Uterus (tissue), 4 donors: ENCODE results near the gene KDM4C. TPM values are rescaled to one million over a fixed set of nuclear protein-coding genes. Genes with fewer than 3 reads are reported as not detected.

Experiments
- DNase-seq, 2 donors: peaks; one replicate each; pipeline ENCODE4 v3.0.0-alpha.2; 2019 to 2020
- H3K27ac ChIP-seq, 2 donors: fragments of 200-600 bp; sonication (generic); 1 replicate in 1 of 2; 2 replicates in 1 of 2; pipeline ENCODE4 v1.5.1; 2016 to 2018
- H3K27me3 ChIP-seq, 2 donors: fragments of 200-600 bp; sonication (generic); one replicate each; pipeline ENCODE4 v1.5.1; 2018 to 2019; ENCODE audit warnings: control low read depth in 1 of 2
- H3K36me3 ChIP-seq, 2 donors: fragments of 200-600 bp; sonication (generic); one replicate each; pipeline ENCODE4 v1.5.1; 2019; ENCODE audit warnings: control low read depth in 1 of 2
- H3K4me1 ChIP-seq, 2 donors: fragments of 200-600 bp; sonication (generic); one replicate each; pipeline ENCODE4 v1.5.1; 2018 to 2019; ENCODE audit warnings: control low read depth in 1 of 2
- H3K4me3 ChIP-seq, 2 donors: fragments of 200-600 bp; sonication (generic); 1 replicate in 1 of 2; 2 replicates in 1 of 2; pipeline ENCODE4 v1.5.1; 2018 to 2019; ENCODE audit warnings: mild to moderate bottlenecking in 1 of 2
- H3K9me3 ChIP-seq, 2 donors: fragments of 200-600 bp; sonication (generic); one replicate each; pipeline ENCODE4 v1.5.1; 2019; ENCODE audit warnings: control low read depth in 1 of 2
- POLR2A ChIP-seq, 2 donors: fragments of 450-650 bp; IDR thresholded peaks; one replicate each; pipeline ENCODE4 v1.6.1; 2016; ENCODE audit warnings: antibody characterized with exemption in 2 of 2, mild to moderate bottlenecking in 1 of 2, moderate library complexity in 1 of 2
- intact Hi-C: fragments of 100-400 bp; cut with DNase I; formaldehyde crosslinking; loops from one replicate; pipeline ENCODE4 v1.15.1; 2023; ENCODE audit warnings: low total_unique reads
- total RNA-seq, 4 donors: library from RNA; depleted of rRNA in 3 of 4; stranded (reverse); fragments of >200 nt in 3 of 4; gene quantifications; one replicate each; pipeline versions ENCODE4 v1.1.0 to v1.2.4, GENCODE V29; 2014 to 2023
- TF ChIP-seq, protein P1 (sequence below), 4 experiments: fragments of 200-600 bp in 2 of 4; fragments of 450-650 bp in 2 of 4; sonication (generic) in 2 of 4; IDR thresholded peaks; one replicate each; pipeline ENCODE4 v1.5.1; 2016 to 2019; ENCODE audit warnings: antibody characterized with exemption in 4 of 4, mild to moderate bottlenecking in 2 of 4, moderate library complexity in 1 of 4
- donor health status: DM: yes; HTN: yes; CAD: no.

Gene KDM4C
- total RNA-seq, 4 donors from 2014 or later, result 29.1 to 61.4 (median 45.5) TPM

DNA sequence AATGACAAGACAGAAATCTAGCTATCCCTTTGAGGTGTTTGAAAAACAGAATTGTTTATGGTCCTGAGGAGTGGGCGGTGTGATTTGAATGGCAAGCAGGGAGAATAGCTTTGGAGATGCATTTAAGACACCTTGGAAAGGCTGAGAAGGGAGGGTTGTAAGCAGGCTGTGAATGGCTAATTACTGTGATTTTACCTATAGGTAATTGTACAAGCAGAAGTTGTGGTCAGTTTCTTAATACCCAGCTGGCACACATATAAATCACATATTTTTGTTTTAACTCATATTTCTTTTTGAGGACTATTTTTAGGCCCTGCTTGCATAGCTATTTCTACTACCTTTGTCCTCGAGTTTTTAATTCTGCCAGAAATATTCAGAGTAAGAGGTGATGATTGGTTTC, 248.6 kb downstream of the KDM4C start:
- Histone ChIP-seq H3K4me3 (no peak overlapping the region), H3K27me3 (no peaks in the 10 kb centered on the region), H3K27ac (no peak overlapping the region), H3K4me1 (no peaks in the 10 kb centered on the region), H3K36me3 (peaks cover 0 to 3% of the 10 kb centered on the region in 2 donors), H3K9me3 (no peaks in the 10 kb centered on the region)
- intact Hi-C loops, result no loop called here
- TF ChIP-seq, protein P1, sequence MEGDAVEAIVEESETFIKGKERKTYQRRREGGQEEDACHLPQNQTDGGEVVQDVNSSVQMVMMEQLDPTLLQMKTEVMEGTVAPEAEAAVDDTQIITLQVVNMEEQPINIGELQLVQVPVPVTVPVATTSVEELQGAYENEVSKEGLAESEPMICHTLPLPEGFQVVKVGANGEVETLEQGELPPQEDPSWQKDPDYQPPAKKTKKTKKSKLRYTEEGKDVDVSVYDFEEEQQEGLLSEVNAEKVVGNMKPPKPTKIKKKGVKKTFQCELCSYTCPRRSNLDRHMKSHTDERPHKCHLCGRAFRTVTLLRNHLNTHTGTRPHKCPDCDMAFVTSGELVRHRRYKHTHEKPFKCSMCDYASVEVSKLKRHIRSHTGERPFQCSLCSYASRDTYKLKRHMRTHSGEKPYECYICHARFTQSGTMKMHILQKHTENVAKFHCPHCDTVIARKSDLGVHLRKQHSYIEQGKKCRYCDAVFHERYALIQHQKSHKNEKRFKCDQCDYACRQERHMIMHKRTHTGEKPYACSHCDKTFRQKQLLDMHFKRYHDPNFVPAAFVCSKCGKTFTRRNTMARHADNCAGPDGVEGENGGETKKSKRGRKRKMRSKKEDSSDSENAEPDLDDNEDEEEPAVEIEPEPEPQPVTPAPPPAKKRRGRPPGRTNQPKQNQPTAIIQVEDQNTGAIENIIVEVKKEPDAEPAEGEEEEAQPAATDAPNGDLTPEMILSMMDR (IDR thresholded peaks at IDR 0.05), result no peak
- TF ChIP-seq POLR2A (IDR thresholded peaks at IDR 0.05), result no peak
- no peak for DNase-seq

DNA sequence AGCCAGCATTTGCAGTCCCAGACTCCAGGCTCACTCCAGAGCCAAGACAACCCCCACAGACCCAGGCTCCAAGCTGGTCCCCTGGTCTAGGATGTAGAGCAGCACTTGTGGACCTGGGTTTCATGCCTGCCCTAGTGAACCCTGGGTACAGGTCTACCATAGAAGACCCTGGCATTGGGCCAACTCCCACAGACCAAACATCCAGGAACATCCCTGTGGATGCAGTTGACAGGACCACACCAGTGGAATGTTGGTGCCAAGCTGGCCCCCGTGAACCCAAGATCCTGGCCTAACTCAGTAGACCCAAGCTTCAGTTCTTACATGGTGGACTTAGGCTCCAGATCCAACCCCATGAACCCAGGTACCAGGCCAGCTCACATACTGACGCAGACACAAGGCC, 250.6 kb downstream of the KDM4C start:
- no peak for DNase-seq

DNA sequence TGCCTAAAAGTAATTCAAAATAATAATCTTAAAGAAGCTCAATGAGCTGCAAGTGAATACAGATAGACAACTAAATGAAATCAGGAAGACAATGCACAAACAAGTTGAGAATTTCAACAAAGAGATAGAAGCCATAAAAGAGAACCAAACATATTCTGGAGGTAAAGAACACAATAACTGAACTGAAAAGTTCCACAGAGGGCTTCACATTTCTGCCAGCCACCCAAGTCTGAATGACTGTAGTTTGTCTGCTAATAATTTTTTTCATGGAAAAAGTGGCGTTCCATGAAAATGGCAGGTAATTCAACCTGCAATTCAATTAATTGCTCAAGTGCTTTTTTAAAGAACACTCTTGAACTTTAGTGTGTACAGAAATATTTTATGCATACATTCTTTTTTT, 251.3 kb downstream of the KDM4C start:
- Histone ChIP-seq H3K27me3 (no peaks in the 10 kb centered on the region), H3K4me3 (no peak overlapping the region), H3K27ac (no peak overlapping the region), H3K9me3 (no peaks in the 10 kb centered on the region), H3K36me3 (peaks cover 0 to 3% of the 10 kb centered on the region in 2 donors), H3K4me1 (no peaks in the 10 kb centered on the region)
- DNase-seq, result no peak
- no peak for TF ChIP-seq POLR2A (IDR thresholded peaks at IDR 0.05)
- TF ChIP-seq, protein P1 (IDR thresholded peaks at IDR 0.05), result no peak
- intact Hi-C loops, result no loop called here

More for the DNA sequence above, 250.6 kb downstream of the KDM4C start:
- Histone ChIP-seq H3K27ac (no peak overlapping the region), H3K36me3 (peaks cover 0 to 3% of the 10 kb centered on the region in 2 donors), H3K4me1 (no peaks in the 10 kb centered on the region), H3K9me3 (no peaks in the 10 kb centered on the region), H3K27me3 (no peaks in the 10 kb centered on the region), H3K4me3 (no peak overlapping the region)
- TF ChIP-seq, protein P1 (IDR thresholded peaks at IDR 0.05), result no peak
- no peak for TF ChIP-seq POLR2A (IDR thresholded peaks at IDR 0.05)
- intact Hi-C loops, result no loop called here

DNA sequence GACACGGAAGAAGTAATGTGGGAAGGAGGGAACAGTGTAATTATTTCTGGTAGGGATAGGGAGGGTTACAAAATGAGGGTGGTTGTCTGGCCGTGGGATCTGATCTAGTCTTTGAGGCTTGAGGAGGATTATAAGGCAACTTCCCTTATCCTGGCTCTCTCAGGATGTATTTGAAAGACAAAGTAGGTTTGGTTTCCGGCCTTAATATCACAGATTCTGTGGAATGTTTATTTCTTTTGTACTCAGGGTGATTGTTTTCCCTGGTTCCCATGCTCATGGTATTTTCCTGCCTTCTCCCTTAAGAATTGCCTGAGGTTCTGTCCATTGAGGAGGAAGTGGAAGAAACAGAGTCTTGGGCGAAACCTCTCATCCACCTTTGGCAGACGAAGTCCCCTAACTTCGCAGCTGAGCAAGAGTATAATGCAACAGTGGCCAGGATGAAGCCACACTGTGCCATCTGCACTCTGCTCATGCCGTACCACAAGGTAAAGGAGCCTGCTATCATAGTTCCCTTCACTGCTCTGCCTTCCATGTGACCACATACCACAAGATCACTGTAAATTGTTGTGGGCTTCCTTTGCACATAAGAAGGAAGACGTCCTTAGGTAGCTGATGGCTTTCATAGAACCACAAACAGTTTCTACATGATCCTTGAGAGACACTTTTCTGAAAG, 253.8 kb downstream of the KDM4C start:
- no peak for DNase-seq
- Histone ChIP-seq H3K4me1 (no peaks in the 10 kb centered on the region), H3K9me3 (no peaks in the 10 kb centered on the region), H3K4me3 (no peak overlapping the region), H3K27me3 (no peaks in the 10 kb centered on the region), H3K36me3 (no peaks in the 10 kb centered on the region), H3K27ac (no peak overlapping the region)
- TF ChIP-seq, protein P1 (IDR thresholded peaks at IDR 0.05), result no peak
- no peak for TF ChIP-seq POLR2A (IDR thresholded peaks at IDR 0.05)
- intact Hi-C loops, result no loop called here

DNA sequence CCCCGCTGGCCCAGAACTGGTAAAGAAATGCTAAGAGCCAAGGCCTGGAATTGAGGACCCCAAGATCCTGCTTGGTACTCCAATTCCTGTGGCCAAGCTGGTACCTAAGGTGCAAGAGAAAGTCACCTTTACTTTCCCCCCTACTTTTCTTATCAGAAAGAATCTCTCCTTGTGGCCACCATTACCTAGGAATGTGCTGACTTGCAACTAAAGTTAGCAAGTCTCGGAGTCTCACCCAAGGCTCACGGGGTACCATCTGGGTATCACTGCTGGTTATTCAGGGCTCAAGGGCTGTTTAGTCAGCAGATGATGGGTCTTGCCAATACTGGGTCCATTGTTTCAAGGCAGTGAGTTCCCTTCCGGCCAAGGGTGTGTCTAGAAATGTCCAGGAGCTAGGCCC, 270.2 kb downstream of the KDM4C start:
- TF ChIP-seq POLR2A (IDR thresholded peaks at IDR 0.05), result no peak
- TF ChIP-seq, protein P1 (IDR thresholded peaks at IDR 0.05), result no peak
- Histone ChIP-seq H3K4me3 (no peak overlapping the region), H3K36me3 (no peaks in the 10 kb centered on the region), H3K4me1 (no peaks in the 10 kb centered on the region), H3K27me3 (no peaks in the 10 kb centered on the region), H3K27ac (no peak overlapping the region), H3K9me3 (no peaks in the 10 kb centered on the region)
- intact Hi-C loops, result no loop called here
- DNase-seq, result no peak
